ENCODE measurements around the gene CENPH.
"Not testable (repeated sequence)": the region's sequence is repeated elsewhere in the genome, so short reads cannot be mapped to it uniquely, and the experiment has no call there.

The CENPH gene

DNA sequence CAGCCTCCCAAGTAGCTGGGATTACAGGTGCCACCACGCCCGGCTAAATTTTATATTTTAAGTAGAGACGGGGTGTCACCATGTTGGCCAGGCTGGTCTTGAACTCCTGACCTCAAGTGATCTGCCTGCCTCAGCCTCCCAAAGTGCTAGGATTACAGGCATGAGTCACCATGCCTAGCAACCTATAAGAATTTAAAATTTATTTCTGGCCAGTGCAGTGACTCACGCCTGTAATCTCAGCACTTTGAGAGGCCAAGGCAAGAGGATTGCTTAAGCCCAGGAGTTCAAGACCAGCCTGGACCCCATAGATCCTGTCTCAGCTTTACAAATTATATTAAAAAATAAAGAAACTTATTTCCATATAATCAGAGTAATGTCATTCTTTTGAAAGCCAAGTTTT, 66.6 kb downstream of the CENPH start:
- not testable (repeated sequence) for DNase-seq

DNA sequence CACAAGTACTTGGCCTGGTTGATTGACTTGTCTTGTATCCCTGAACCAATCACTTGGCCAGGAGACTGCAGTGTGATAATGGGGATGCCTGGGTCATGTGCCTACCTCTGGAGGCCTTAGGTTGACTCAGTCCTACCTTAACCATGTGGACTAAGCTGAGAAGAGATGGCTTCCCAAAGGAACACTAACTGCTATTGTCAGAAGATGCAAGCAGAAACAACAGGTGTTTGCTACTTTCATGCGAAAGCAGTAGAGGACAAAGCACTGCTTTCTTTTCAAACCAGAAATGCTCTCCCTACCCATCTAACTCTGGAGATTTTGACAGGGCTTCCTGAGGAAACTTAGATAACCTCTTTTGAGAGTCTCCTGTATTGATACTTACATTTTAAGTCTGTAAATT, 68.2 kb downstream of the CENPH start:
- no peak for DNase-seq

Data from activated gamma-delta T cell (primary cell).